ENCODE results near the gene IL1RAPL2. TPM values are rescaled to one million over a fixed set of nuclear protein-coding genes. Genes with fewer than 3 reads are reported as not detected.

IL1RAPL2 gene
- total and polyA plus RNA-seq, 2 donors (not counting 3 experiments of a cell fraction or from before 2014, with no cell fraction given) = not detected

DNA sequence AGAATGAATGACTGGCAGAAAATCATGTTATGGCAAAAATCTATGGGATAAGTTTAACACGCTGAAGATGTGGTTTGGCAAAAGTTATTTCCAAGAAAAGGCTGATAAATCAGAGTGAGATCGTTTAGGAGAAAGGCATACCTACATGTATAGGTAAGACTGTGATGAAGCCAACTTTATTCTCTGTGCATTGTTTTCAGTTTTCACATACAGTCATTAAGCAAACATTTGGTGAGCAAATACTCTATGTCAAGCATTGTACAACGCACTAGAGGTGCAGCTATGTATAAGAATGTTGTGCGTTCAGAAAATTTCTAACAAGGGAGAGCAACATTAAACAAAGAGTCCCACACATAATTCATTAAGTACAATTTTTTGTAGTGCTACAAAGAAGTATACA lies 532.8 kb downstream of the IL1RAPL2 start:
- BruUV-seq (replicated peaks) = no TSS peak
- Histone ChIP-seq H3K4me3 (replicated peaks in 1 of 3; ENCODE audit: insufficient read depth in 1 of 3, low read depth in 1 of 3, low read length in 3 of 3) (no peak overlapping the region), H3K27me3 (ENCODE audit: control insufficient read depth in 2 of 2, insufficient read depth in 2 of 2, low read length in 2 of 2) (no peaks in the 10 kb centered on the region), H3K9ac (replicated peaks; ENCODE audit: extremely low read depth, insufficient read depth, low read length) (no peak overlapping the region), H4K20me1 (replicated peaks; ENCODE audit: control insufficient read depth, extremely low read depth, insufficient read depth, low read length) (no peaks in the 10 kb centered on the region), H3K36me3 (ENCODE audit: control insufficient read depth in 2 of 2, extremely low read depth in 1 of 2, insufficient read depth in 2 of 2, low read length in 2 of 2) (no peaks in the 10 kb centered on the region), H3K4me2 (ENCODE audit: insufficient read depth, low read length) (no peak overlapping the region), H3K27ac (ENCODE audit: insufficient read depth, low read depth, low read length) (no peak overlapping the region), H3K9me1 (replicated peaks; ENCODE audit: control insufficient read depth, extremely low read depth, insufficient read depth, low read length) (no peaks in the 10 kb centered on the region), H3K79me2 (ENCODE audit: control insufficient read depth, insufficient read depth, low read length) (no peaks in the 10 kb centered on the region), H3K4me1 (ENCODE audit: control insufficient read depth, extremely low read depth, insufficient read depth, low read length) (no peaks in the 10 kb centered on the region), H2AFZ (ENCODE audit: low read depth, low read length) (no peak overlapping the region), H3K9me3 (replicated peaks; ENCODE audit: control insufficient read depth, insufficient read depth, low read length) (no peaks in the 10 kb centered on the region)
- DNase-seq (ENCODE audit: low read depth, low spot score) = no peak
- POLR2A ChIA-PET = no interaction called here
- CTCF ChIA-PET = no interaction called here
- TF ChIP-seq GATA2 (IDR thresholded peaks at IDR 0.05; ENCODE audit: insufficient read depth, insufficient read length, low read depth, low read length) = no peak
- TF ChIP-seq, protein P1, sequence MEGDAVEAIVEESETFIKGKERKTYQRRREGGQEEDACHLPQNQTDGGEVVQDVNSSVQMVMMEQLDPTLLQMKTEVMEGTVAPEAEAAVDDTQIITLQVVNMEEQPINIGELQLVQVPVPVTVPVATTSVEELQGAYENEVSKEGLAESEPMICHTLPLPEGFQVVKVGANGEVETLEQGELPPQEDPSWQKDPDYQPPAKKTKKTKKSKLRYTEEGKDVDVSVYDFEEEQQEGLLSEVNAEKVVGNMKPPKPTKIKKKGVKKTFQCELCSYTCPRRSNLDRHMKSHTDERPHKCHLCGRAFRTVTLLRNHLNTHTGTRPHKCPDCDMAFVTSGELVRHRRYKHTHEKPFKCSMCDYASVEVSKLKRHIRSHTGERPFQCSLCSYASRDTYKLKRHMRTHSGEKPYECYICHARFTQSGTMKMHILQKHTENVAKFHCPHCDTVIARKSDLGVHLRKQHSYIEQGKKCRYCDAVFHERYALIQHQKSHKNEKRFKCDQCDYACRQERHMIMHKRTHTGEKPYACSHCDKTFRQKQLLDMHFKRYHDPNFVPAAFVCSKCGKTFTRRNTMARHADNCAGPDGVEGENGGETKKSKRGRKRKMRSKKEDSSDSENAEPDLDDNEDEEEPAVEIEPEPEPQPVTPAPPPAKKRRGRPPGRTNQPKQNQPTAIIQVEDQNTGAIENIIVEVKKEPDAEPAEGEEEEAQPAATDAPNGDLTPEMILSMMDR (IDR thresholded peaks at IDR 0.05; ENCODE audit: extremely low read depth in 1 of 2, insufficient read depth in 1 of 2, low read depth in 1 of 2, low read length in 2 of 2) = no peak
- TF ChIP-seq POLR2A (IDR thresholded peaks at IDR 0.05; ENCODE audit: low read depth, low read length) = no peak
- no peak for TF ChIP-seq MYC (IDR thresholded peaks at IDR 0.05; ENCODE audit: low read depth, low read length)
- TF ChIP-seq EZH2 (IDR thresholded peaks at IDR 0.05; ENCODE audit: borderline replicate concordance, low read depth, low read length, severe bottlenecking) = no peak
- TF ChIP-seq FOS (IDR thresholded peaks at IDR 0.05; ENCODE audit: borderline replicate concordance, insufficient read depth, low read length) = no peak
- no peak for TF ChIP-seq JUN (IDR thresholded peaks at IDR 0.05; ENCODE audit: borderline replicate concordance, insufficient read depth, insufficient read length, low read depth)
- no peak for TF ChIP-seq POLR2AphosphoS5 (IDR thresholded peaks at IDR 0.05; ENCODE audit: insufficient read depth, low read depth, low read length)
- TF ChIP-seq, protein P2, sequence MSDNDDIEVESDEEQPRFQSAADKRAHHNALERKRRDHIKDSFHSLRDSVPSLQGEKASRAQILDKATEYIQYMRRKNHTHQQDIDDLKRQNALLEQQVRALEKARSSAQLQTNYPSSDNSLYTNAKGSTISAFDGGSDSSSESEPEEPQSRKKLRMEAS (IDR thresholded peaks at IDR 0.05; ENCODE audit: insufficient read depth, insufficient read length) = no peak
- no peak for FAIRE-seq
- dilution Hi-C loops (cut with MboI; ENCODE audit: extremely low pct_ligation_motif_present, low sequenced_read_pairs) = no loop called here
- intact Hi-C loops (cut with micrococcal nuclease) = no loop called here
